ENCODE results near the gene IBTK.
A peak's percentile ranks its signal among the peaks of the same experiment; 100 is the strongest.

IBTK gene

DNA sequence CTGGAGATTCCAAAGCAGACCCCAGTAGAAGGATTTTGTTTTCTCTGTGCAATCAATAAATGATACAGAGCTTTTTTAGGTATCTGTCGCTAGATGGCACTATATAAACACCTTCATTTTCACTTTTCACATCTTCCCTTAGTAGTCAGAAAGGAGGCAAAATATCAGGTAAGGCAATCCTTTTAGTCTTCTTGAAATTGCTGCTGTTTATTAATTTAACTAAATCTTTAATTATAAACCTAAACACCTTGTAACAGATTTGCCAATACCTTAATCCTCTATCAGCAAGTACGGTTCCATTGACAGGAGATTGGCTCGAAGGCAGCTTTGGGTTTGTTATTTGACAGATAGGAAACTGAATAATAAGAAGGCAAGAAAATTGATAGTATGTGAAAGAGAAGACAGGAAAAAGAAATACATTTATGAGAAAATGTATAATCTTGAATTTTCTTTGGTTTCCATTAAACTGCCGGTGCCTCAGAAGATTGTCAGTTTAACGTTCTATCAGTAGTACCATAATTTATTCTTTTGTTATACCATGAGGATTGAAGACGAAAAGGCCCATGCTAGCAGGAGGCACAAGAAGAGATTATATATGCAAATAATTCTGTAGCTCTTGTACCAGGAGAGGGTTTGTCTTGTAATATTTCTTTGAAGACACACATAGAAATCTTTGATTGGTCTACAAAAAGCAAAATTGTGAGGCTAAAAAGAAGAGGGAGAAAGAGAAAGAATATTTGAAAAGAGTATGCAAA is 23.5 kb upstream of the IBTK start:
- Histone ChIP-seq H3K4me2 (ENCODE audit: low read depth, low read length, poor library complexity, severe bottlenecking) (no peak overlapping the region), H3K4me1 (ENCODE audit: insufficient read depth, low read length, poor library complexity, severe bottlenecking) (no peaks in the 10 kb centered on the region), H3K79me2 (ENCODE audit: insufficient read depth, low read length) (no peaks in the 10 kb centered on the region), H3K9ac (ENCODE audit: low read depth, low read length, poor library complexity, severe bottlenecking) (no peak overlapping the region), H3K9me3 (ENCODE audit: insufficient read depth, low read depth, low read length) (no peaks in the 10 kb centered on the region), H2AFZ (ENCODE audit: low read length) (no peak overlapping the region), H4K20me1 (ENCODE audit: insufficient read depth, low read length, poor library complexity, severe bottlenecking) (no peaks in the 10 kb centered on the region), H3K9me2 (replicated peaks; ENCODE audit: low read depth, low read length) (no peaks in the 10 kb centered on the region), H3K4me3 (ENCODE audit: low read length, poor library complexity, severe bottlenecking) (no peak overlapping the region), H3K36me3 (ENCODE audit: insufficient read depth, low read length) (no peaks in the 10 kb centered on the region), H3F3A (ENCODE audit: low read depth) (no peaks in the 10 kb centered on the region), H3K27me3 (ENCODE audit: insufficient read depth, low read length, poor library complexity, severe bottlenecking) (no peaks in the 10 kb centered on the region)
- TF ChIP-seq, protein P1, sequence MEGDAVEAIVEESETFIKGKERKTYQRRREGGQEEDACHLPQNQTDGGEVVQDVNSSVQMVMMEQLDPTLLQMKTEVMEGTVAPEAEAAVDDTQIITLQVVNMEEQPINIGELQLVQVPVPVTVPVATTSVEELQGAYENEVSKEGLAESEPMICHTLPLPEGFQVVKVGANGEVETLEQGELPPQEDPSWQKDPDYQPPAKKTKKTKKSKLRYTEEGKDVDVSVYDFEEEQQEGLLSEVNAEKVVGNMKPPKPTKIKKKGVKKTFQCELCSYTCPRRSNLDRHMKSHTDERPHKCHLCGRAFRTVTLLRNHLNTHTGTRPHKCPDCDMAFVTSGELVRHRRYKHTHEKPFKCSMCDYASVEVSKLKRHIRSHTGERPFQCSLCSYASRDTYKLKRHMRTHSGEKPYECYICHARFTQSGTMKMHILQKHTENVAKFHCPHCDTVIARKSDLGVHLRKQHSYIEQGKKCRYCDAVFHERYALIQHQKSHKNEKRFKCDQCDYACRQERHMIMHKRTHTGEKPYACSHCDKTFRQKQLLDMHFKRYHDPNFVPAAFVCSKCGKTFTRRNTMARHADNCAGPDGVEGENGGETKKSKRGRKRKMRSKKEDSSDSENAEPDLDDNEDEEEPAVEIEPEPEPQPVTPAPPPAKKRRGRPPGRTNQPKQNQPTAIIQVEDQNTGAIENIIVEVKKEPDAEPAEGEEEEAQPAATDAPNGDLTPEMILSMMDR (conservative IDR thresholded peaks at IDR 0.05; ENCODE audit: low read length), result peak; percentile 81
- no peak for TF ChIP-seq EZH2phosphoT487 (IDR thresholded peaks at IDR 0.05; ENCODE audit: borderline replicate concordance)

DNA sequence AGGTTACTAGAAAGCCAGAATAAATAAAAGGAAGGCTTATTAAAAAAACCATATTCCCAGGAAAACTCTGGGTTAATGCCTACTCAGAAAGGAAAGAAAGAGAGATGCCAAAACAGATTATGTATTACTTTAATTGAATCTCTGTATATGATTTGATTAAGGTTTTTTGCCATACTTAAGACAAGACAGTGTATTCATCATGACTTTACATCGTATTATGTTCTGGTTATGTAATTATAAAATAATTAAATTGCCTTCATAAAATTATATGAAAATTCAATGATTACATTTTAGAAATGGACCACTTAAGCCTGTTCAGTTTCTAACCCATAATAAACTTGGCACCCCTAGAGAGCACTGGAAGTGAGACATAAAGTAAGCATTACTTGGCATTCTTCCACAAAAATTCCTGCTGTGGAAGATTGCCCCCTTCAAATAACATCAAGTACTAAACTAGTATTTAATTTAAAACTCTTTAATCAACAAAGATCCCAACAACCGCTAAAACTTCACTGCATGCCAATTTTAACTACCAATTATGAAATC is 20.8 kb upstream of the IBTK start:
- Histone ChIP-seq H3K4me2 (ENCODE audit: low read depth, low read length, poor library complexity, severe bottlenecking) (no peak overlapping the region), H3K4me3 (ENCODE audit: low read length, poor library complexity, severe bottlenecking) (no peak overlapping the region), H2AFZ (ENCODE audit: low read length) (no peak overlapping the region), H3K9me3 (ENCODE audit: insufficient read depth, low read depth, low read length) (no peaks in the 10 kb centered on the region), H4K20me1 (ENCODE audit: insufficient read depth, low read length, poor library complexity, severe bottlenecking) (no peaks in the 10 kb centered on the region), H3K27me3 (ENCODE audit: insufficient read depth, low read length, poor library complexity, severe bottlenecking) (no peaks in the 10 kb centered on the region), H3K4me1 (ENCODE audit: insufficient read depth, low read length, poor library complexity, severe bottlenecking) (no peaks in the 10 kb centered on the region), H3K9me2 (replicated peaks; ENCODE audit: low read depth, low read length) (no peaks in the 10 kb centered on the region), H3K9ac (ENCODE audit: low read depth, low read length, poor library complexity, severe bottlenecking) (no peak overlapping the region), H3K79me2 (ENCODE audit: insufficient read depth, low read length) (no peaks in the 10 kb centered on the region), H3F3A (ENCODE audit: low read depth) (no peaks in the 10 kb centered on the region), H3K36me3 (ENCODE audit: insufficient read depth, low read length) (no peaks in the 10 kb centered on the region)
- TF ChIP-seq EZH2phosphoT487 (IDR thresholded peaks at IDR 0.05; ENCODE audit: borderline replicate concordance), result no peak
- TF ChIP-seq, protein P1 (conservative IDR thresholded peaks at IDR 0.05; ENCODE audit: low read length), result no peak

DNA sequence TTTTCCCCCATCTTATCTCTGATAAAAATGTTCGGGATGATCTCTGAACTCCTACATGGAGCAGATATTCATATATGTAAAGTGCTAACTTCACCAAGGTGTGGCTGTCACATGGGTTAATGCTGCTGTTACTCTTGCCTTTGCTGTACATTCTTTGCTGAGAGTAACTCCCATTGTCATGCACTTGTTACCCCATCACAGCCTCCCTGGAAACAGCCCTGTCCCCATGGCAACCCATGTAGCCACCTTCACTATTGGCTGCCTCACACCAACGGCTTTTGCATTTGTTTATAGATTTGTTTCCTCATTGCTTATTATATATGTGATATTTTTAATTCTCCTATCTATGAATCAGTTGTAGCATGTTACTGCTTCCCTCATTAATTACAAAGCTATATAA is 17.3 kb upstream of the IBTK start:
- H4K20me1 ChIP-seq (ENCODE audit: insufficient read depth, low read length, poor library complexity, severe bottlenecking), result no peaks in the 10 kb centered on the region
- H2AFZ ChIP-seq (ENCODE audit: low read length), result no peak overlapping the region
- no peaks in the 10 kb centered on the region for H3K27me3 ChIP-seq (ENCODE audit: insufficient read depth, low read length, poor library complexity, severe bottlenecking)
- no peaks in the 10 kb centered on the region for H3K9me2 ChIP-seq (replicated peaks; ENCODE audit: low read depth, low read length)
- no peaks in the 10 kb centered on the region for H3K36me3 ChIP-seq (ENCODE audit: insufficient read depth, low read length)
- TF ChIP-seq, protein P1 (conservative IDR thresholded peaks at IDR 0.05; ENCODE audit: low read length), result no peak
- TF ChIP-seq EZH2phosphoT487 (IDR thresholded peaks at IDR 0.05; ENCODE audit: borderline replicate concordance), result no peak
- no peak overlapping the region for H3K4me2 ChIP-seq (ENCODE audit: low read depth, low read length, poor library complexity, severe bottlenecking)
- H3K4me1 ChIP-seq (ENCODE audit: insufficient read depth, low read length, poor library complexity, severe bottlenecking), result no peaks in the 10 kb centered on the region
- H3F3A ChIP-seq (ENCODE audit: low read depth), result no peaks in the 10 kb centered on the region
- H3K79me2 ChIP-seq (ENCODE audit: insufficient read depth, low read length), result no peaks in the 10 kb centered on the region
- H3K4me3 ChIP-seq (ENCODE audit: low read length, poor library complexity, severe bottlenecking), result no peak overlapping the region
- no peaks in the 10 kb centered on the region for H3K9me3 ChIP-seq (ENCODE audit: insufficient read depth, low read depth, low read length)
- no peak overlapping the region for H3K9ac ChIP-seq (ENCODE audit: low read depth, low read length, poor library complexity, severe bottlenecking)

Measured in Loucy (cell line).